SK-MEL-5 (cell line): ENCODE data around the gene ZNF804A. TPM values are rescaled to one million over a fixed set of nuclear protein-coding genes. Genes with fewer than 3 reads are reported as not detected.
A peak's percentile ranks its signal among the peaks of the same experiment; 100 is the strongest.
"Not testable (repeated sequence)": the region's sequence is repeated elsewhere in the genome, so short reads cannot be mapped to it uniquely, and the experiment has no call there.

Experiments
- DNase-seq: peaks from one replicate; pipeline ENCODE4 v3.0.0-alpha.2; 2016; ENCODE audit warnings: low read depth, low spot score
- in situ Hi-C: cut with HindIII; loops from 2 replicates; pipeline ENCODE4 v1.10.0; 2016; ENCODE audit warnings: low sequenced_read_pairs, high pct_unique_total_duplicates, low pct_unique_long_range_greater_than_20kb
- total RNA-seq: library from RNA; depleted of rRNA; stranded (reverse); fragments of >200 nt; shearing (Covaris generic); gene quantifications from 2 replicates; pipeline ENCODE4 v1.2.3, GENCODE V29; 2014

Gene ZNF804A
- total RNA-seq, 1 experiment from 2014 or later, result not detected

DNA sequence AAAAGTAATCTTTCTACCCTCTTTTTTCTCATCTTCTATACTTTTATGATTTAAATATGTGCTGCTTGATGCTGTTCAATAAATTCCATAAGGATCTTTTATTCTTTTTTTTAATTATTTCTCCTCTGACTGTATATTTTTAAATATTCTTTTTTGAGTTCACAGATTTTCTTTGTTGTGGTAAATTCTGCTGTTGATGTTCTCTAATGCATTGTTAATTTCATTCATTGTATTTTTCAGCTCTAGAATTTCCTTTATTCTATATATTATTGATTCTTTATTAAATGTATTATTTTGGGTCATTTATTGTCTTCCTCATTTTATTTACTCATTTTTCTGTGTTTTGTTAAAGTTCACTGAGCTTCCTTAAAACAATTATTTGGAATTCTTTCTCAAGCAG is 260.9 kb downstream of the ZNF804A start:
- DNase-seq, result no peak
- in situ Hi-C loops, result no loop called here

DNA sequence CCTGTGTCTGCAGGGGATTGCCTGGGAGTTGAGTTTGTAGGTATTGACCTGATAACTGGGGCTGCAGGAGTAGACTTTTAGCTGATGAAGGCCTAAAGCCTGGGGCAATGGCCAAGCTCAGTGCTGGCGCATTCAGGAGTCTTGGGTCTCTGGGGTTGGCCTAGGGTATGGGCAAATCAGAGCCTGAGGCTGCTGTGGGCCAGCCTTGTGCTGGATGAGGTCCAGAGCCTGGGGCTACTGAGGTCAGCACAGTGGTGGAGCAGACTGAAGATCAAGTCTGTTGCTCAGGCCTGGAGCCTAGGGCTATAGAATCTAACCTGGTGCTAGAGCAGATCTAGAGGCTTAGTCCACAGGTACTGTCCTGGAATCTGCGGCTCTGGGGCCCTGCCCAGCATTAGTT is 262.4 kb downstream of the ZNF804A start:
- in situ Hi-C loops, result no loop called here
- DNase-seq, result no peak

DNA sequence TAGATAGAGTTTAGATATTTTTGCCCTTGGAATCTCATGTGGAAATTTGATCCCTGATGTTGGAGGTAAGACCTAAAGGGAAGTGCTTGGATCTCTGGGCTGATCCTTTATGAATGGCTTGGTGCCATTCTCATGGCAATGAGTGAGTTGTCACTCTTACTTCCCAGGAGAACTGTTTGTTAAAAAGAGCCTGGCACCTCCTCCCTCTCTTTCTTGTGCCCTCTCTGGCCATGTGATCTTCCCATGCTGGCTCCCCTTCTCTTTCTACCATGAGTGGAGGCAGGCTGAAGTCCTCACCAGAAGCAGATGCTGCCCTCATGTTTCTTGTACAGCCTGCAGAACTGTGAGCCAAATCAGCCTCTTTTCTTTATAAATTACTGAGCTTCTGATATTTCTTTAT is 276.9 kb downstream of the ZNF804A start:
- DNase-seq, result no peak
- in situ Hi-C loops, result no loop called here

DNA sequence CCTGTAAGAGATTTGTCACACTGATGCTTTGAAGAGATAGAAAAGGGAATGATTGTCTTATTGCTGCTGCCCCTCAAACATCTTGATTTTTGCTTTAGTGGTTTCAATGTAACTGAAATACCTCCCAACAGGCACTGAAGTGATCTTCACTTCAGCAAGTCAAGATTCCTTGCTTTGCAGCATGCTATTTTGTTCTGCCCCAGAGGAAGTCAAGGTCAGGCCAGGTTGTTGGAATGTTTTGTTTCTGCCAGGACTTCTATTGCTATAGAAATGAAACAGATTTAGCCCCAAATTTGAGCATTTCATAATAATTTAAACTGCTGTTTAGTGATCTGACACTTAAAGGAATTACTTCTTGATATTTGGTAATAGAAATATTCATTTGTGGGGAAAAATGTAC is 277.6 kb downstream of the ZNF804A start:
- no peak for DNase-seq

DNA sequence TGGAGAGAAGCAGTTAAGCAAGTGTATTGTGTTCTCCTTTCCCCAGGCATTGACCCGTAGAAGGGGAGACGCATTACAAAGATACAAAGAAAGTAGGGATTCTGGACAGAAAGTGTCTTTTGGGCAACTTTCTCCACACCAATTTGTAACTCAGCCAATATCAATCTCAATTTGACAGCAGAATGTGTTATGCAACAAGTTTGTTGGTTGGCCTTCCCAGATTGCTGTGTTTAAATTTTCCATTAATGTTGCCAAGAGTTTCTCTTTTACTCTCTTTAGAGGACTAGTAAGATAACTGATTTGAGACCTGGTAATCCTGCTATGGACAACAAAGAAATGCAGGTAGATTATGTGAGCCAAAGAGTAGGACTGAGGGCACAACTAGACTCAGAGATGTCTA is 279.6 kb downstream of the ZNF804A start:
- in situ Hi-C loops, result no loop called here
- no peak for DNase-seq

More for the DNA sequence above, 277.6 kb downstream of the ZNF804A start:
- in situ Hi-C loops, result no loop called here

DNA sequence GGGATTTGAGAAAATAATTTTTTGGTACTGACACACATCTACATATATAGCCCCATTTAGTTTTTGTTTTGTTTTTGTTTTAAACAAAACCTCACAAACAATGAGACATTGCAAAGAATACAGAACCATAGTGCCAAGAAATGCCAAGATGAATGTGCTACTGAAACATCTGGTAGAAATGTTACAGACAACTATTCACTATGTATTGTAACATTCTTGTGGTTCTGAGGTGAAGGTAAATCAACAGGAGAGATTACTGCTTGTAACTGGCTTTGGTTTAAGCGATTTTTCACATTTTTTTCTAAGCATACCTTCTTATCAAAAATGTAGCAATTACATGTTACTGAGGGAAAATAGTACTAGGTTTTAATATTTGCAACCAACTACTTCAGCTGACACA is 281.3 kb downstream of the ZNF804A start:
- no peak for DNase-seq
- in situ Hi-C loops, result no loop called here

DNA sequence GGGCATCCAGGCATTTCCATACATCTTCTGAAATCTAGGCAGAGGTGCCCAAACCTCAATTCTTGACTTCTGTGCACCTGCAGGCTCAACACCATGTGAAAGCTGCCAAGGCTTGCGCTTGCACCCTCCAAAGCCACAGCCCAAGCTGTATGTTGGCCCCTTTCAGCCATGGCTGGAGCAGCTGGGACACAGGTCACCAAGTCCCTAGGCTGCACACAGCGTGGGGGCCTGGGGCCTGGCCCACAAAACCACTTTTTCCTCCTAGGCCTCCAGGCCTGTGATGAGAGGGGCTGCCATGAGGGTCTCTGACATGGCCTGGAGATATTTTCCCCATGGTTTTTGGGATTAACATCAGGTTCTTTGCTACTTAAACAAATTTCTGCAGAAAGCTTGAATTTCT is 288.3 kb downstream of the ZNF804A start:
- DNase-seq, in situ Hi-C loops: not testable (repeated sequence)

DNA sequence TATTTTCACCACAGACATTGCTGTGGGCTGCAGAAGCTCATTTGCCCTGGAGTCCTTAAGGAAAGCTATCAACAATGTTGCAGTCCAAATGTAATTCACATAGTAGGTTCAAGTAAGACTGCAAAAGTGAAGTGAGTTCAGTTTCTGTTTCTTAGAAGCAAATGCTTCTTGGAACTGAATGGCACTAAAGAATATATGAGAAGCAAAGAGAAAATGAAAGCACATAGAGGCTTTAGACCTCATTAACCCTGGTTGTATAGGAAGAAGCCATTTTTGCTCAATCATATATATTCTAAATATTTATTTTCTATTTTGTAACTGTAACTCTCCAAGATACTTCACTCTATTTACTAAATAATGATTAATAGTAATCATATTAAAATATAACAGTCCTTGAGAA is 292.0 kb downstream of the ZNF804A start:
- no peak for DNase-seq

DNA sequence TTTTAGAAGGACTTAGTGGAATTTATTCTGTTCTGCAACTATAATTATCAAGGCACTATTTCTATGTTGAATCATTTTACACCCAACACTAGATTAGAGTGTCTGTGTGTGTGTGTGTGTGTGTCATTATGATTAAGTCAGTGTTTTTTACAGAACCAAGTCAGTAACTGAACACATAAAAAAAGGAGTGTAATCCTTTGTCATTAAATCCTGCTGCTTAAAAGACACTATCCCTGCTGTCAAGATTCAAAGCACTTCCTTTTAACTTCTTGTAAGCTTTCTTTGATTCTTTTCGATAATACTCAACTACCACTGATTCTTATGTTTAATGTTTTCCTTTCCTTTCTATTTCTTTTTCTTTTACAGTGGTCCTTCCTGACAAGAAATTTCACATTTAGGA is 306.7 kb downstream of the ZNF804A start:
- in situ Hi-C loops, result no loop called here
- no peak for DNase-seq

More for the DNA sequence above, 292.0 kb downstream of the ZNF804A start:
- in situ Hi-C loops, result no loop called here

DNA sequence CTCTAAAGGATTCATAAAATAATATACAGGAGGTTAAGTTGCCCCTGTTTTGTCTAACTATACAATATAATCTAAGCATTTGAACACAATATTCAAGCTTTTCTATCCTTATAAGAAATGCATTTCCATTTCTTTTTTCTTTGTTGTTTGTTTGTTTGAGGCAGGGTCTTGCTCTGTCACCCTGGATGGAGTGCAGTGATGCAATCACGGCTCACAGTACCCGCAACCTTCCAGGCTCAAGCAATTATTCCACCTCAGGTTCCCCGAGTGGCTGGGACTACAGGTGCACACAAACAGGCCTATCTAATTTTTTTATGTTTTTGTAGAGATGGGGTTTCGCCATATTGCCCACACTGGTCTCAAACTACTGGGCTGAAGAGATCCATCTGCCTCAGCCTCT is 307.8 kb downstream of the ZNF804A start:
- in situ Hi-C loops, result no loop called here
- no peak for DNase-seq

DNA sequence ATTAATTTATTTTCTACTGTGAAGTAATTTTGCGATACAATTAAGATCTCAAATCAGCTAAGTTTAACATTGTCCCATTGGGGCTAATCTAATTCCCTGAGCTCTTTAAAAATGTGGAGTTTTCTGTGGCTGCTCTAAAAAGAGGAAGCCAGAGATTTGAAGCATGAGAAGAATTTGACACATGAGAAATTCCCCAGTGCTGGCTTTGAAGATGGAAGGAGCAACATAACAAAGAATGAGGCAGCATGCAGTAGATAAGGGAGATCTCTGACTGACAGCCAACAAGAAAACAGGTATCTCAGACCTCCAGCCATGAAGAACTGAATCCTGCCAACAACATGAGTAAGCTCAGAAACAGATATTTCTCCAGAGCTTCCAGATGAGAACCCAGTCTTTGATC is 308.4 kb downstream of the ZNF804A start:
- DNase-seq, result no peak
- in situ Hi-C loops, result no loop called here

DNA sequence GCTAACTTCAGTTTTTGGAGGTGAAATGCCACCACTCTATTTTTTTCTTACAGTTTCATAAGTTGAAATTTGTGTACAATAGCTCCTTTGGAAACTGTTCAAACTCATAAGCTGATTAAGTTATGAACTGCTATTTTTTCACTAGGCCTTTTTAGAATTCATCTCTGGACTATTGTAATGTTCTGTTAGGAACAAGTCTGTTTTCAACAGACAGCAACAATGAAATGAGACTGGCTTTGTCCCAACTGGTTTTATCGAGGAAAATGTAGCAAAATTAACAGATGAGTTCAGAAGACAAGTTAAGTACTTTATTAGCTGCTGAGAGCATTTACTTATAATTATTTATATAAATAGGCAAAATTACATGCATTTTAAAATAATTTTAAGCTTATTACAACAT is 310.6 kb downstream of the ZNF804A start:
- no peak for DNase-seq
- in situ Hi-C loops, result no loop called here

DNA sequence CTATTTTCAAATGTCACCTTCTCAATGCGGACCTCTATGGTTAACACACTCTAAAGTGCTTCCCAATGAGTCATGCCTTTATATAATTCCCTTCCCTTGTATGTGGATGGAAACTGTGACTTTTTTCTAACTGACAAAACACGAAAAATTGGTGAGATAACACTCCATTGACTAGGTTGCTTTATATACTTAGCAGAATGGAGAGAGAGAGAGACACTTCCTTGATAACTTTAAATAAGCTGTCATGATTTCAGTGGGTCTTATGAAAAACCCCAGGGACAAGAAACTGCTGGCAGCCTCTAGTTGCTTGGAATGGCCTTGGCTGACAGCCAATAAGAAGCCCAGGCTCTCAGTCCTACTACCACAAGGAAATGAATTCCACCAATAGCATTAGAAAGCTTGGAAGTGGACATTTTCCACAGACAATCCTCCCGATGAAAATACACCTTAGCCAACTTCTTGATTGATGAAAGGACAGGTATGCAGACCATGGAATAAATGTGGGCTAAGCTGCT is 322.2 kb downstream of the ZNF804A start:
- DNase-seq, result peak; percentile 36
- in situ Hi-C loops, result no loop called here

DNA sequence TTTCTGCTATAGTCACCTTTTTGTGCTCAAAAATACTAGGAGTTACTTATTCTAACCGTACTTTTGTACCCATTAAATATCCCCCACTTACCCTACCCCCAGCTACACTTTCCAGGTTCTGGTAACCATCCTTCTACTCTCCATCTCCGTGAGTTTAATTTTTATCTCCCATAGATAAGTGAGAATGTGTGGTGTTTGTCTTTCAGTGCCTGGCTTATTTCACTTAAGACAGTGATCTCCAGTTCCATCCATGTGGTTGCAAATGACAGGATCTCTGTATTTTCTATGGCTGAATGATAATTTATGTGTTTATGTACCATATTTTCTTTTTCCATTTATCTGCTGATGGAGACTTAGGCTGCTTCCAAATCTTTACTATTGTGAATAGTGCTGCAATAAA is 323.3 kb downstream of the ZNF804A start:
- DNase-seq, result no peak
- in situ Hi-C loops, result no loop called here

DNA sequence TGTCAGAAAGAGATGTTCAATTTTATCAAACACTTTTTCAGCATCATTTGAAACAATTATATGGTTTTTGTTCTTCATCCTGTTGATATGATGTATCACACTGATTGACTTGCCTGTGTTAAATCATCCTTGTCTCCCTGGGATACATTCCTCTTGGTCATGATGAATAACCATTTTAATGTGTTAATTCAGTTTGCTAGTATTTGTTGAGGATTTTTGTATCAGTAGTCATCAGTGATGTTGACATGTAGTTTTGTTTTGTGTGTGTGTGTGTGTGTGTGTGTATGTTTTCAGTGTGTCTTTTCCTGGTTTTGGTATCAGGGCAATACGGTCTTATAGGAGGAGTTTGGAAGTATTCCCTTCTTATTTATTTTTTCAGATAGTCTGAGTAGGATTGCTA is 325.4 kb downstream of the ZNF804A start:
- DNase-seq, result no peak
- in situ Hi-C loops, result no loop called here

DNA sequence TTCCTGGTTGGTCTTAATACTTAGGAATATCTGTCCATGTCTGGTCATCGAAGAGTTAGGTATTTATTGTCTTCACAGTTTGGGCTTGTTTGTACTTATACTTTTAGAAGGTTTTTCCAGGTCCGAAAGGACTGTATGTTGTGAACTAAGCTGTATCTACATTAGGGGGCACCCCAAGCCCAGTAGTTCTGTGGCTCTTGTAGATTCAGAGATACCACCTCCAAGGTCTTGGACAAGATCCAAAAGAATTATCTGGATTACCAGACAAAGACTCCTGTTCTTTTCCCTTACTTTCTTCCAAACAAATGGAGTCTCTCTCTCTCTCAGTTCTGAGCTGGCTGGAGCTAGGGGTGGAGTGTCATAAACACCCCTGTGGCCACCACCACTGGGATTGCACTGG is 328.7 kb downstream of the ZNF804A start:
- in situ Hi-C loops, result no loop called here
- peak; percentile 6 for DNase-seq

DNA sequence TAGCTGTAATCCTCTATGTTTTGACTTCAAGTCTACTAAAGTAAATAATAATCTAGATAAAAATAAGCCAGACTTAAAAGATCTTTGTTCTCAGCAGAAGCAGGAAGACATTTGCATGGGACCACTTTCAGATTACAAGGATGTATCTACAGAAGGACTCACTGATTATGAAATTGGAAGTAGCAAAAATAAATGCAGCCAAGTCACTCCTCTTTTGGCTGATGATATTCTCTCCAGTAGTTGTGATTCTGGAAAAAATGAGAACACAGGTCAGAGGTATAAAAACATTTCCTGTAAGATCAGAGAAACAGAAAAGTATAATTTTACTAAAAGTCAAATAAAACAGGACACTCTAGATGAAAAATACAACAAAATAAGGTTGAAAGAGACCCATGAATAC is 338.4 kb downstream of the ZNF804A start:
- in situ Hi-C loops, result no loop called here
- DNase-seq, result no peak

DNA sequence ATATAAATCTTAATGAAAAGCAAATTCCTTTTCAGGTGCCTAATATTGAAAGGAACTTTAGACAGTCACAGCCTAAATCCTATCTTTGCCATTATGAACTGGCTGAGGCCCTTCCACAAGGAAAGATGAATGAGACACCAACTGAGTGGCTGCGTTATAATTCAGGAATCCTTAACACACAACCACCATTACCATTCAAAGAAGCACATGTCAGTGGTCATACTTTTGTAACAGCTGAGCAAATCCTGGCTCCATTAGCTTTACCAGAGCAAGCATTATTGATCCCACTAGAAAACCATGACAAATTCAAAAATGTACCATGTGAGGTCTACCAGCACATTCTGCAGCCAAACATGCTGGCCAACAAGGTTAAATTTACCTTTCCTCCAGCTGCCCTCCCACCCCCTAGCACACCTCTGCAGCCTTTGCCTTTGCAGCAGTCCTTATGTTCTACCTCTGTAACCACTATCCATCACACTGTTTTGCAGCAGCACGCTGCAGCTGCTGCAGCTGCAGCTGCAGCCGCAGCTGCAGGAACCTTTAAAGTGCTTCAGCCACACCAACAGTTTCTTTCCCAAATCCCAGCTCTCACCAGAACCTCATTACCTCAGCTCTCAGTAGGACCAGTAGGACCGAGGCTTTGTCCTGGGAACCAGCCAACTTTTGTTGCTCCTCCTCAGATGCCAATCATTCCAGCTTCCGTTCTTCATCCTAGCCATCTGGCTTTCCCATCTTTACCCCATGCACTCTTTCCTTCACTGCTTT is 340.1 kb downstream of the ZNF804A start:
- in situ Hi-C loops, result no loop called here
- no peak for DNase-seq

DNA sequence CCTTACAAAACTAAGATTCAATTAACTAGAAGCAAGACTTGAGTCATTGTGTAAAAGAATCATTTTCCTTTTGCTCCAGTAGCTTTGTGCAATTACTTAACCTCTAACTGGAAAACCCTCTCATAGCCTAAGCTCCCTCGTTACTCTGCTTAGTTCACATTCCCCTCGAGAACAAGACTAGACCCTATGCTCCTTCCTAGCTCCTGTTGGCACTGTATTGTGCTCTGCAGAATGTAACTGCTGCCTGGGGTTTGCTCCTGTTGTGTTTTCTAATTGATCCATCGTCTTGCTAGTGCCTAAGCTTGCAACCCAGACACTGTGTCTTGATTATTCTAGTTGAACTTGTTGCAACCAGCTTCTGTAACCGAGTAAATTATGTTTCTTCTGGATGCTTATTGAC is 347.0 kb downstream of the ZNF804A start:
- no peak for DNase-seq
- in situ Hi-C loops, result no loop called here

DNA sequence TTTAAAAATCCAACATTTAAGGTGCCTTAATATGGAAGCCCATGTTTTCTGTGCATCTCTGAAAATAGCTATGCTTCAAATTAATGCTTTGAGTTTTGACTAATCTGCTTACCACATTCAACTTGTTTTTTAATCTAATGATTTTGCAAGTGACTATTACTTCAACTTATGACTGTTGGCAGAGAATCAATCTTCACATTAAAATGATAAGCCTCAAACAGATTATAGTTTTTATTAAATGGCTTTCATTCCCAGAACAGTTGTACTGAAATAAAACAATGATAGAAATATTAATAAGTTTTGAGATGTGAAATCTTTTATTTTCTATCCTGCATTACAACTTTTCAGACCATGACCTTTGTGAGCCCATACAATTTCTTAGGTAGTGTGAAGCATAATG is 347.5 kb downstream of the ZNF804A start:
- no peak for DNase-seq
- in situ Hi-C loops, result no loop called here
